Astrocyte (in vitro differentiated cells and primary cell): Measurements from ENCODE around the gene WDHD1. TPM values are rescaled to one million over a fixed set of nuclear protein-coding genes. Genes with fewer than 3 reads are reported as not detected.
"Not testable (repeated sequence)": the region's sequence is repeated elsewhere in the genome, so short reads cannot be mapped to it uniquely, and the experiment has no call there.

Experiments
- DNase-seq: peaks from one replicate; pipeline ENCODE4 v3.0.0-alpha.2; 2010; ENCODE audit warnings: low read depth
- FAIRE-seq: peaks from 2 replicates; lab custom pipeline; 2011; peaks lifted over from hg19 to GRCh38; lab: Jason Lieb, UNC
- H2AFZ ChIP-seq: 2 replicates; pipeline ENCODE4 v1.6.0; 2012; ENCODE audit warnings: low read depth, low read length, inconsistent platforms
- H3K27ac ChIP-seq: 2 replicates; pipeline ENCODE4 v1.5.1; 2011; ENCODE audit warnings: low read depth, low read length, inconsistent platforms
- H3K27me3 ChIP-seq: 2 replicates; pipeline ENCODE4 v1.6.0; 2011; ENCODE audit warnings: low read length, inconsistent platforms; ENCODE audit not compliant: insufficient read depth
- H3K36me3 ChIP-seq: 2 replicates; pipeline ENCODE4 v1.5.1; 2011; ENCODE audit warnings: low read length, inconsistent platforms; ENCODE audit not compliant: insufficient read depth
- H3K4me1 ChIP-seq: 2 replicates; pipeline ENCODE4 v1.5.1; 2011; ENCODE audit warnings: low read length, inconsistent platforms; ENCODE audit not compliant: insufficient read depth
- H3K4me2 ChIP-seq: 2 replicates; pipeline ENCODE4 v1.6.0; 2012; ENCODE audit warnings: low read length, inconsistent platforms
- H3K4me3 ChIP-seq: 2 replicates; pipeline ENCODE4 v1.5.1; 2011; ENCODE audit warnings: low read depth, mild to moderate bottlenecking, low read length, inconsistent platforms; ENCODE audit not compliant: insufficient read depth
- H3K79me2 ChIP-seq: 2 replicates; pipeline ENCODE4 v1.6.0; 2012; ENCODE audit warnings: mild to moderate bottlenecking, low read length, inconsistent platforms; ENCODE audit not compliant: insufficient read depth
- H3K9ac ChIP-seq: 2 replicates; pipeline ENCODE4 v1.6.0; 2012; ENCODE audit warnings: mild to moderate bottlenecking, low read length, inconsistent platforms
- H3K9me3 ChIP-seq: 2 replicates; pipeline ENCODE4 v1.5.1; 2012; ENCODE audit warnings: low read depth, mild to moderate bottlenecking, low read length, inconsistent platforms; ENCODE audit not compliant: insufficient read depth
- H4K20me1 ChIP-seq: 2 replicates; pipeline ENCODE4 v1.6.0; 2012; ENCODE audit warnings: low read length, inconsistent platforms; ENCODE audit not compliant: insufficient read depth
- H3K27ac Mint-ChIP-seq: one replicate; pipeline ENCODE4 v1.8.0; 2021; ENCODE audit warnings: mild to moderate bottlenecking, mixed read lengths; ENCODE audit not compliant: unreplicated experiment
- H3K27me3 Mint-ChIP-seq: one replicate; pipeline ENCODE4 v1.8.0; 2021; ENCODE audit warnings: low read depth, mixed read lengths; ENCODE audit not compliant: unreplicated experiment
- H3K36me3 Mint-ChIP-seq: one replicate; pipeline ENCODE4 v1.8.0; 2021; ENCODE audit warnings: low read depth, mixed read lengths; ENCODE audit not compliant: unreplicated experiment
- H3K4me1 Mint-ChIP-seq: one replicate; pipeline ENCODE4 v1.8.0; 2021; ENCODE audit warnings: low read depth, mixed read lengths; ENCODE audit not compliant: unreplicated experiment
- H3K4me3 Mint-ChIP-seq: one replicate; pipeline ENCODE4 v1.8.0; 2021; ENCODE audit warnings: mild to moderate bottlenecking, moderate library complexity, mixed read lengths; ENCODE audit not compliant: unreplicated experiment
- H3K9me3 Mint-ChIP-seq: one replicate; pipeline ENCODE4 v1.8.0; 2021; ENCODE audit warnings: mild to moderate bottlenecking, mixed read lengths; ENCODE audit not compliant: unreplicated experiment
- CTCF ChIP-seq: IDR thresholded peaks from 2 replicates; pipeline ENCODE4 v1.5.1; 2011; ENCODE audit warnings: low read depth, mild to moderate bottlenecking, inconsistent platforms, low read length, moderate library complexity; ENCODE audit not compliant: insufficient read depth
- EZH2 ChIP-seq: IDR thresholded peaks from 2 replicates; pipeline ENCODE4 v1.6.1; 2012; ENCODE audit warnings: mild to moderate bottlenecking, low read length, inconsistent platforms; ENCODE audit not compliant: insufficient read depth
- total RNA-seq: library from RNA; stranded (reverse); gene quantifications from 2 replicates; pipeline ENCODE4 v1.2.1, GENCODE V29; 2021

WDHD1 gene
- total RNA-seq, 1 donor from 2014 or later = 9.3 TPM

GRCh38 chr14:55045087-55045486 is 18.2 kb upstream of the WDHD1 start:
- H3K27me3 ChIP-seq = no peaks in the 10 kb centered on the region
- TF ChIP-seq CTCF (no peak), EZH2 (no peak)
- H3K36me3 Mint-ChIP-seq = peaks cover 4% of the 10 kb centered on the region

GRCh38 chr14:55043528-55043927 is 16.6 kb upstream of the WDHD1 start:
- FAIRE-seq (peak; percentile 73), DNase-seq (no peak)
- Histone ChIP-seq H3K27me3 (no peaks in the 10 kb centered on the region), H2AFZ (no peak overlapping the region), H3K36me3 (peaks cover 12% of the 10 kb centered on the region), H3K4me3 (no peak overlapping the region), H3K4me2 (no peak overlapping the region), H3K9me3 (no peaks in the 10 kb centered on the region), H3K4me1 (no peaks in the 10 kb centered on the region), H3K9ac (no peak overlapping the region), H3K27ac (no peak overlapping the region), H3K79me2 (peaks cover 36% of the 10 kb centered on the region), H4K20me1 (peaks cover 18% of the 10 kb centered on the region)
- Mint-ChIP-seq H3K4me1 (no peaks in the 10 kb centered on the region), H3K27me3 (no peaks in the 10 kb centered on the region), H3K9me3 (no peaks in the 10 kb centered on the region), H3K36me3 (peaks cover 6% of the 10 kb centered on the region), H3K4me3 (no peak overlapping the region), H3K27ac (no peak overlapping the region)
- TF ChIP-seq CTCF = no peak
- TF ChIP-seq EZH2 = no peak

More at GRCh38 chr14:55045087-55045486, 18.2 kb upstream of the WDHD1 start:
- Mint-ChIP-seq H3K4me3 (no peak overlapping the region), H3K27me3 (no peaks in the 10 kb centered on the region), H3K27ac (no peak overlapping the region), H3K4me1 (no peaks in the 10 kb centered on the region), H3K9me3 (no peaks in the 10 kb centered on the region)
- Histone ChIP-seq H3K4me3 (no peak overlapping the region), H3K36me3 (peaks cover 12% of the 10 kb centered on the region), H4K20me1 (peaks cover 5% of the 10 kb centered on the region), H3K27ac (no peak overlapping the region), H3K9ac (no peak overlapping the region), H2AFZ (no peak overlapping the region), H3K79me2 (peaks cover 21% of the 10 kb centered on the region), H3K9me3 (no peaks in the 10 kb centered on the region), H3K4me2 (no peak overlapping the region), H3K4me1 (no peaks in the 10 kb centered on the region)
- DNase-seq (no peak), FAIRE-seq (no peak)

GRCh38 chr14:55038708-55039107 is 11.8 kb upstream of the WDHD1 start:
- H3K27ac ChIP-seq = no peak overlapping the region
- H3K4me3 ChIP-seq = no peak overlapping the region
- no peak overlapping the region for H3K9ac ChIP-seq
- no peaks in the 10 kb centered on the region for H3K27me3 ChIP-seq
- DNase-seq (no peak), FAIRE-seq (no peak)
- Mint-ChIP-seq H3K4me3 (no peak overlapping the region), H3K4me1 (no peaks in the 10 kb centered on the region), H3K36me3 (peaks cover 18% of the 10 kb centered on the region), H3K27ac (no peak overlapping the region), H3K9me3 (no peaks in the 10 kb centered on the region), H3K27me3 (no peaks in the 10 kb centered on the region)
- no peaks in the 10 kb centered on the region for H3K9me3 ChIP-seq
- H3K36me3 ChIP-seq = peaks cover 10% of the 10 kb centered on the region
- H3K79me2 ChIP-seq = peaks cover 61% of the 10 kb centered on the region
- peaks cover 32% of the 10 kb centered on the region for H4K20me1 ChIP-seq
- H3K4me2 ChIP-seq = no peak overlapping the region
- H2AFZ ChIP-seq = no peak overlapping the region
- no peaks in the 10 kb centered on the region for H3K4me1 ChIP-seq
- TF ChIP-seq CTCF (no peak), EZH2 (no peak)

GRCh38 chr14:55037995-55038394 is 11.1 kb upstream of the WDHD1 start:
- H3K4me2 ChIP-seq, H3K4me1 Mint-ChIP-seq, H3K4me3 Mint-ChIP-seq, H2AFZ ChIP-seq, H3K4me3 ChIP-seq, FAIRE-seq, H3K27ac ChIP-seq, H3K4me1 ChIP-seq, H3K27ac Mint-ChIP-seq, DNase-seq, H3K9ac ChIP-seq, H3K27me3 ChIP-seq, H3K36me3 ChIP-seq, H3K9me3 ChIP-seq, H3K27me3 Mint-ChIP-seq, H3K9me3 Mint-ChIP-seq: not testable (repeated sequence)
- Histone ChIP-seq H3K79me2 (peaks cover 65% of the 10 kb centered on the region), H4K20me1 (peaks cover 34% of the 10 kb centered on the region)
- H3K36me3 Mint-ChIP-seq = peaks cover 18% of the 10 kb centered on the region
